SK-N-SH treated with all-trans-retinoic acid at 6 μM for 48 hours (cell line): ENCODE measurements around the gene TSLP.

Experiments used
- ATAC-seq: fragments of 200-7000 bp; cut with Tn5 transposase; 3 replicates; pipeline ENCODE4 v1.9.1; 2020; ENCODE audit warnings: mild to moderate bottlenecking, moderate library complexity
- ARNTL ChIP-seq: fragments of 450-650 bp; formaldehyde crosslinking; IDR thresholded peaks from 2 replicates; pipeline ENCODE4 v1.5.0; 2020; ENCODE audit warnings: low read depth, mild to moderate bottlenecking, moderate library complexity, borderline replicate concordance
- BACH2 ChIP-seq: fragments of 250-450 bp; sonication (Bioruptor Pico); IDR thresholded peaks from 2 replicates; pipeline ENCODE4 v1.9.0; 2021; ENCODE audit warnings: mild to moderate bottlenecking, borderline replicate concordance
- ESRRG ChIP-seq: fragments of 250-450 bp; sonication (Bioruptor Pico); IDR thresholded peaks from 2 replicates; pipeline ENCODE4 v1.6.1; 2021; ENCODE audit warnings: mild to moderate bottlenecking
- GLIS3 ChIP-seq: fragments of 250-450 bp; sonication (Bioruptor Pico); IDR thresholded peaks from 2 replicates; pipeline ENCODE4 v1.5.0; 2020; ENCODE audit warnings: mild to moderate bottlenecking, moderate library complexity
- ISL1 ChIP-seq: fragments of 250-450 bp; sonication (Bioruptor Pico); IDR thresholded peaks from 2 replicates; pipeline ENCODE4 v2.1.2; 2022; ENCODE audit warnings: mild to moderate bottlenecking, moderate library complexity
- OSR1 ChIP-seq: fragments of 250-450 bp; sonication (Bioruptor Pico); IDR thresholded peaks from 2 replicates; pipeline ENCODE4 v1.8.0; 2022; ENCODE audit warnings: moderate library complexity, mild to moderate bottlenecking, inconsistent platforms
- PPARA ChIP-seq: fragments of 250-450 bp; sonication (Bioruptor Pico); IDR thresholded peaks from 2 replicates; pipeline ENCODE4 v1.5.0; 2020; ENCODE audit warnings: mild to moderate bottlenecking, borderline replicate concordance
- RARB ChIP-seq: fragments of 250-450 bp; sonication (Bioruptor Pico); IDR thresholded peaks from 2 replicates; pipeline ENCODE4 v1.8.0; 2021; ENCODE audit warnings: mild to moderate bottlenecking, moderate library complexity
- TCF4 ChIP-seq: fragments of 250-450 bp; sonication (Bioruptor Pico); IDR thresholded peaks from 2 replicates; pipeline ENCODE4 v1.8.0; 2021; ENCODE audit warnings: mild to moderate bottlenecking, moderate library complexity, borderline replicate concordance
- TOX ChIP-seq: fragments of 250-450 bp; sonication (Bioruptor Pico); IDR thresholded peaks from 2 replicates; pipeline ENCODE4 v1.8.0; 2021; ENCODE audit warnings: mild to moderate bottlenecking, moderate library complexity, borderline replicate concordance
- ZC3H10 ChIP-seq: fragments of 250-450 bp; sonication (Bioruptor Pico); IDR thresholded peaks from 2 replicates; pipeline ENCODE4 v1.5.1; 2021; ENCODE audit warnings: mild to moderate bottlenecking, moderate library complexity
- ZFP3 ChIP-seq: fragments of 250-450 bp; sonication (Bioruptor Pico); IDR thresholded peaks from 2 replicates; pipeline ENCODE4 v1.5.0; 2020; ENCODE audit warnings: mild to moderate bottlenecking, moderate library complexity
- ZFP30 ChIP-seq: fragments of 450-650 bp; formaldehyde crosslinking; IDR thresholded peaks from 2 replicates; pipeline ENCODE4 v1.5.0; 2022; ENCODE audit warnings: mild to moderate bottlenecking, moderate library complexity
- ZNF565 ChIP-seq: fragments of 450-650 bp; formaldehyde crosslinking; conservative IDR thresholded peaks from 2 replicates; pipeline ENCODE4 v1.5.0; 2020; ENCODE audit warnings: low read depth, mild to moderate bottlenecking, moderate library complexity
- ZNF70 ChIP-seq: fragments of 450-650 bp; formaldehyde crosslinking; IDR thresholded peaks from 2 replicates; pipeline ENCODE4 v1.5.0; 2020; ENCODE audit warnings: mild to moderate bottlenecking, moderate library complexity
- ZNF8 ChIP-seq: fragments of 450-650 bp; formaldehyde crosslinking; IDR thresholded peaks from 2 replicates; pipeline ENCODE4 v1.5.0; 2020; ENCODE audit warnings: mild to moderate bottlenecking, moderate library complexity
- TF ChIP-seq, protein P1 (sequence below): fragments of 250-450 bp; sonication (Bioruptor Pico); IDR thresholded peaks from 2 replicates; pipeline ENCODE4 v1.8.0; 2020; ENCODE audit warnings: mild to moderate bottlenecking, moderate library complexity, borderline replicate concordance
- TF ChIP-seq, protein P2 (sequence below): fragments of 250-450 bp; sonication (Bioruptor Pico); IDR thresholded peaks from 2 replicates; pipeline ENCODE4 v1.5.1; 2020; ENCODE audit warnings: low read depth, mild to moderate bottlenecking, moderate library complexity
- TF ChIP-seq, protein P3 (sequence below): fragments of 250-450 bp; sonication (Bioruptor Pico); IDR thresholded peaks from 2 replicates; pipeline ENCODE4 v1.5.1; 2021; ENCODE audit warnings: mild to moderate bottlenecking, moderate library complexity
- TF ChIP-seq, protein P4 (sequence below): fragments of 250-450 bp; sonication (Bioruptor Pico); IDR thresholded peaks from 2 replicates; pipeline ENCODE4 v1.8.0; 2021; ENCODE audit warnings: low read depth, mild to moderate bottlenecking, moderate library complexity, borderline replicate concordance

Gene TSLP

DNA sequence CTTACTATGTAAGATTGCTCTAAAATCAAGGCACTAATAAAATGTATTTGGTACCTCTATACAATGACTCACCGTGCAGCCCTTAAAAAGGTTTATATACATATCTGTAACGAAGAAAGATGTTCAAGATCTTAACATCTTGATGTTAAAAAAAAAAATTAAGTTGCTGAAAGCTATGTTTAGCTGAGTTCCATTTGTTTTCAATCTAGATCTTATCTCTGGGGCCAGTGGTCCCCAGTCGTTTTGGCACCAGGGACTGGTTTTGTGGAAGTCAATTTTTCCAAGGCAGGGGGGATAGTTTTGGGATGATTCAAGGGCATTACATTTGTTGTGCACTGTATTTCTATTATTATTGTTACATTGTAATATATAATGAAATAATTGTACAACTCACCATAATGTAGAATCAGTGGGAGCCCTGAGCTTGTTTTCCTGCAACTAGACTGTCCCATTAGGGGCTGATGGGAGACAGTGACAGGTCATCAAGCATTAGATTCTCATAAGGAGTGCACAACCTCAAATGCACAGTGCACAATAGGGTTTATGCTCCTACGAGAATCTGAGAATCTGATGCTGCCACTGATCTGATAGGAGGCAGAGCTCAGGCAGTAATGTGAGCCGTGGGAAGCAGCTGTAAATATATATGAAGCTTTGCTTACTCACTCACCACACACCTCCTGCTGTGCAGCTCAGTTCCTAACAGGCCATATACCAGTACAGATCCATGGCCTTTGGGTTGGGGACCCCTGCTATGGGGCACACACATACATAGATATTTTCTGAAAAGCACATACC lies 27.6 kb upstream of the TSLP start:
- ATAC-seq = peak; percentile 99
- TF ChIP-seq ESRRG (CRISPR knock-in tag) (no peak), TCF4 (peak; percentile 64; the same call in 1 of the 2 replicates), TOX (CRISPR knock-in tag) (no peak), PPARA (CRISPR knock-in tag) (no peak), RARB (CRISPR knock-in tag) (no peak), GLIS3 (CRISPR knock-in tag) (no peak), ZFP3 (CRISPR knock-in tag) (no peak), ZC3H10 (peak; percentile 65), ISL1 (CRISPR knock-in tag) (peak; percentile 65), ZNF565 (CRISPR knock-in tag) (no peak)
- TF ChIP-seq, protein P1, sequence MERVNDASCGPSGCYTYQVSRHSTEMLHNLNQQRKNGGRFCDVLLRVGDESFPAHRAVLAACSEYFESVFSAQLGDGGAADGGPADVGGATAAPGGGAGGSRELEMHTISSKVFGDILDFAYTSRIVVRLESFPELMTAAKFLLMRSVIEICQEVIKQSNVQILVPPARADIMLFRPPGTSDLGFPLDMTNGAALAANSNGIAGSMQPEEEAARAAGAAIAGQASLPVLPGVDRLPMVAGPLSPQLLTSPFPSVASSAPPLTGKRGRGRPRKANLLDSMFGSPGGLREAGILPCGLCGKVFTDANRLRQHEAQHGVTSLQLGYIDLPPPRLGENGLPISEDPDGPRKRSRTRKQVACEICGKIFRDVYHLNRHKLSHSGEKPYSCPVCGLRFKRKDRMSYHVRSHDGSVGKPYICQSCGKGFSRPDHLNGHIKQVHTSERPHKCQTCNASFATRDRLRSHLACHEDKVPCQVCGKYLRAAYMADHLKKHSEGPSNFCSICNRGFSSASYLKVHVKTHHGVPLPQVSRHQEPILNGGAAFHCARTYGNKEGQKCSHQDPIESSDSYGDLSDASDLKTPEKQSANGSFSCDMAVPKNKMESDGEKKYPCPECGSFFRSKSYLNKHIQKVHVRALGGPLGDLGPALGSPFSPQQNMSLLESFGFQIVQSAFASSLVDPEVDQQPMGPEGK (CRISPR knock-in tag) = no peak
- TF ChIP-seq, protein P2, sequence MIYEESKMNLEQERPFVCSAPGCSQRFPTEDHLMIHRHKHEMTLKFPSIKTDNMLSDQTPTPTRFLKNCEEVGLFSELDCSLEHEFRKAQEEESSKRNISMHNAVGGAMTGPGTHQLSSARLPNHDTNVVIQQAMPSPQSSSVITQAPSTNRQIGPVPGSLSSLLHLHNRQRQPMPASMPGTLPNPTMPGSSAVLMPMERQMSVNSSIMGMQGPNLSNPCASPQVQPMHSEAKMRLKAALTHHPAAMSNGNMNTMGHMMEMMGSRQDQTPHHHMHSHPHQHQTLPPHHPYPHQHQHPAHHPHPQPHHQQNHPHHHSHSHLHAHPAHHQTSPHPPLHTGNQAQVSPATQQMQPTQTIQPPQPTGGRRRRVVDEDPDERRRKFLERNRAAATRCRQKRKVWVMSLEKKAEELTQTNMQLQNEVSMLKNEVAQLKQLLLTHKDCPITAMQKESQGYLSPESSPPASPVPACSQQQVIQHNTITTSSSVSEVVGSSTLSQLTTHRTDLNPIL (CRISPR knock-in tag) = no peak

DNA sequence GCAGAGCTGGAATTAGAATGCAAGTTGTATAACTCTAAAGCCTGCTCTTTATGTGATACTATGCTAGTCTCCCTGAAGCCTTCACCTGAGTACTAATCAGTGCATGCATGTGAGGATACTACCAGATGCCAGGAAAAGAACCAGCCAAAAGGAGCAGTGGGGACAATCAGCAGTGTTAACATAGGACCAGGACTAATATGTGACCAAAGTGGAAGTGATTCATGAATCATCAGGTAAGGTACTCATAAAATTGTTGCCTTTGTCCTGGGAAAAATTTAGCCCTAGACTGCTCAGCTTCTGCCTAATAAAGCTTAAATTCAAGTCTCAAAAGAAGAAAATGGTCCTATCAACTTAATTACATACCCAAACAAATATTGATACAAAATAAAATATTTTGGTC lies 13.4 kb upstream of the TSLP start:
- no peak for ATAC-seq
- TF ChIP-seq, protein P2 (CRISPR knock-in tag) = no peak
- TF ChIP-seq, protein P3, sequence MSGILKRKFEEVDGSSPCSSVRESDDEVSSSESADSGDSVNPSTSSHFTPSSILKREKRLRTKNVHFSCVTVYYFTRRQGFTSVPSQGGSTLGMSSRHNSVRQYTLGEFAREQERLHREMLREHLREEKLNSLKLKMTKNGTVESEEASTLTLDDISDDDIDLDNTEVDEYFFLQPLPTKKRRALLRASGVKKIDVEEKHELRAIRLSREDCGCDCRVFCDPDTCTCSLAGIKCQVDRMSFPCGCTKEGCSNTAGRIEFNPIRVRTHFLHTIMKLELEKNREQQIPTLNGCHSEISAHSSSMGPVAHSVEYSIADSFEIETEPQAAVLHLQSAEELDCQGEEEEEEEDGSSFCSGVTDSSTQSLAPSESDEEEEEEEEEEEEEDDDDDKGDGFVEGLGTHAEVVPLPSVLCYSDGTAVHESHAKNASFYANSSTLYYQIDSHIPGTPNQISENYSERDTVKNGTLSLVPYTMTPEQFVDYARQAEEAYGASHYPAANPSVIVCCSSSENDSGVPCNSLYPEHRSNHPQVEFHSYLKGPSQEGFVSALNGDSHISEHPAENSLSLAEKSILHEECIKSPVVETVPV (CRISPR knock-in tag) = no peak
- TF ChIP-seq ISL1 (CRISPR knock-in tag) = no peak
- no peak for TF ChIP-seq ZNF565 (CRISPR knock-in tag)
- no peak for TF ChIP-seq BACH2 (CRISPR knock-in tag)
- TF ChIP-seq TOX (CRISPR knock-in tag) = no peak
- TF ChIP-seq RARB (CRISPR knock-in tag) = no peak
- TF ChIP-seq ZNF70 (CRISPR knock-in tag) = no peak
- no peak for TF ChIP-seq OSR1 (CRISPR knock-in tag)
- TF ChIP-seq, protein P4, sequence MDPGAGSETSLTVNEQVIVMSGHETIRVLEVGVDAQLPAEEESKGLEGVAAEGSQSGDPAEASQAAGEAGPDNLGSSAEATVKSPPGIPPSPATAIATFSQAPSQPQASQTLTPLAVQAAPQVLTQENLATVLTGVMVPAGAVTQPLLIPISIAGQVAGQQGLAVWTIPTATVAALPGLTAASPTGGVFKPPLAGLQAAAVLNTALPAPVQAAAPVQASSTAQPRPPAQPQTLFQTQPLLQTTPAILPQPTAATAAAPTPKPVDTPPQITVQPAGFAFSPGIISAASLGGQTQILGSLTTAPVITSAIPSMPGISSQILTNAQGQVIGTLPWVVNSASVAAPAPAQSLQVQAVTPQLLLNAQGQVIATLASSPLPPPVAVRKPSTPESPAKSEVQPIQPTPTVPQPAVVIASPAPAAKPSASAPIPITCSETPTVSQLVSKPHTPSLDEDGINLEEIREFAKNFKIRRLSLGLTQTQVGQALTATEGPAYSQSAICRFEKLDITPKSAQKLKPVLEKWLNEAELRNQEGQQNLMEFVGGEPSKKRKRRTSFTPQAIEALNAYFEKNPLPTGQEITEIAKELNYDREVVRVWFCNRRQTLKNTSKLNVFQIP (CRISPR knock-in tag) = no peak
- no peak for TF ChIP-seq ZFP30 (CRISPR knock-in tag)
- no peak for TF ChIP-seq GLIS3 (CRISPR knock-in tag)
- no peak for TF ChIP-seq ZC3H10
- no peak for TF ChIP-seq TCF4
- TF ChIP-seq, protein P1 (CRISPR knock-in tag) = no peak

DNA sequence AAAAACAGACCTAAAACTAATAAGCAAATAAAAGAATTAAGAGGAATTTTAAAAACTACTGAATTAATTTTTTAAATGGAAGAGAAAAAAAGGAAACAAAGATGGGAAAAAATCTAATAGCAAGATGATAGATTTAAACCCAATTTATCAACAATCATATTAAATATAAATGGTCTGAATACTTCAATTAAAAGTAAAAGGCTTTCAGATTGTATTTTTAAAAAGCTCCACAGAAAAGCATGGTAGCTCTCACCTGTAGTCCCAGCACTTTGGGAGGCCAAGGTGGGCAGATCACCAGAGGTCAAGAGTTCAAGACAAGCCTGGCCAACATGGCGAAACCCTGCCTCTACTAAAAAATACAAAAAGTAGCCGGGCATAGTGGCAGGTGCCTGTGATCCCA lies 11.3 kb upstream of the TSLP start:
- ATAC-seq = no peak
- TF ChIP-seq, protein P4 (CRISPR knock-in tag) = no peak
- TF ChIP-seq ZC3H10 = no peak
- no peak for TF ChIP-seq ARNTL
- TF ChIP-seq OSR1 (CRISPR knock-in tag) = no peak
- TF ChIP-seq RARB (CRISPR knock-in tag) = no peak
- TF ChIP-seq ISL1 (CRISPR knock-in tag) = no peak
- no peak for TF ChIP-seq TCF4
- no peak for TF ChIP-seq GLIS3 (CRISPR knock-in tag)
- TF ChIP-seq, protein P1 (CRISPR knock-in tag) = no peak
- no peak for TF ChIP-seq ZNF8 (CRISPR knock-in tag)
- TF ChIP-seq, protein P2 (CRISPR knock-in tag) = no peak
